ENCODE results near the gene HNRNPH1. TPM values are rescaled to one million over a fixed set of nuclear protein-coding genes. Genes with fewer than 3 reads are reported as not detected.
A peak's percentile ranks its signal among the peaks of the same experiment; 100 is the strongest.

Gene HNRNPH1
- total and polyA plus RNA-seq, 2 experiments from 2014 or later, result 410 to 715 TPM

DNA sequence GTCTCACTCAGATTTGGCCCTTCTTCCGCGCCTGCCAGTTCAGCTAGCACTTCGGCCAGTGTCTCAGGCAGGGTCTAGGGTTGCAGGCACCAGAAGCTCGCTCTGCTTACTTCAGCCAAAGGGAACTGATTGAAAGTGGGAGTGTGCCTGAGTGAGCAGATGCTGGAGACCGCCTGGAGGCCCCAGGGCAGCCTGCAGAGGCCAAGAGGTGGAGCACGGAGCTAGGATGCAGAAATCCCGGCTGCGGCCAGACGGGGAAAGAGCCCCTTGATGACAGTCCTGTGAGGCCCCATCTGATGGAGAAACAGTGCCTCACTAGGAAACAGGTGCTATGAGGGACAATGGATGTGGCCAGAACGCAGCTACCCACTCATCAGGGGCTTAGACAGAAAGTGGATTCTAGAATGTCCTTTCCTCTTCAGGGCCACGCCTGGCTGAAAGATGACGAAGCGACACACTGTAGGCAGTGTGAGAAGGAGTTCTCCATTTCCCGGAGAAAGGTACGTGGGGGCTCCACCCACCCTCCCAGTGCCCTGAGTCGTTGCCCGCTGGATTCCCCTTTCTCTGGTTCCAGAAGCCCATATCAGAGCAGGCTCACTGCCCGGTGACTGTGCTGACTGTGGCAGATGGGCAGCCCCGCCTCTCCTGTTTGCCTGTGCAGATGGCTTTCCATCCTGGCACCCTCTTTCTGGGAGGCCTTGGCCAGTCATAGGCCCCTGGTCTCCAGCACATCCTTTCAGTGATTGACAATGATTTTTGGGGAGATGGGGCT lies 16.1 kb downstream of the HNRNPH1 start (continued):
- TF ChIP-seq ZNF462 (CRISPR knock-in tag; IDR thresholded peaks at IDR 0.05) (no peak), NANOG (IDR thresholded peaks at IDR 0.05; ENCODE audit: borderline replicate concordance) (no peak), JUNB (IDR thresholded peaks at IDR 0.05; ENCODE audit: unreplicated experiment) (no peak), ZNF331 (CRISPR knock-in tag; IDR thresholded peaks at IDR 0.05; ENCODE audit: low read depth) (no peak), EZH2phosphoT487 (IDR thresholded peaks at IDR 0.05; ENCODE audit: unreplicated experiment) (no peak)

- Mint-ChIP-seq H3K36me3 (ENCODE audit: low read depth) (peaks cover 81% of the 10 kb centered on the region), H3K27me3 (ENCODE audit: insufficient read depth, low read depth, poor library complexity) (peaks cover 57% of the 10 kb centered on the region), H3K9me3 (no peaks in the 10 kb centered on the region; the same call in 2 of the 3 replicates), H3K27ac (peak overlapping the region; percentile 88; the same call in 1 of the 2 replicates), H3K4me3 (no peak overlapping the region), H3K4me1 (peaks cover 2% of the 10 kb centered on the region; the same call in 2 of the 3 replicates)
- Histone ChIP-seq H2AFZ (no peak overlapping the region), H3K27me3 (ENCODE audit: insufficient read depth) (no peaks in the 10 kb centered on the region), H3K36me3 (ENCODE audit: insufficient read depth) (peaks cover 19% of the 10 kb centered on the region), H3K4me3 (no peak overlapping the region), H3K27ac (ENCODE audit: low read depth) (peak overlapping the region; percentile 72; the same call in 1 of the 2 replicates), H3K9me2 (ENCODE audit: insufficient read depth) (no peaks in the 10 kb centered on the region), H3K4me1 (ENCODE audit: insufficient read depth) (no peaks in the 10 kb centered on the region; the same call in 1 of the 2 replicates), H3K4me2 (no peak overlapping the region), H3F3A (replicated peaks; ENCODE audit: low read depth) (peaks cover 49% of the 10 kb centered on the region), H3K79me2 (replicated peaks; ENCODE audit: insufficient read depth) (no peaks in the 10 kb centered on the region), H4K20me1 (replicated peaks; ENCODE audit: insufficient read depth) (peaks cover 11% of the 10 kb centered on the region)
- ATAC-seq (no peak), DNase-seq (ENCODE audit: low spot score) (no peak)
- TF ChIP-seq STAT1 (IDR thresholded peaks at IDR 0.05; ENCODE audit: unreplicated experiment) (no peak), EZH2 (IDR thresholded peaks at IDR 0.05; ENCODE audit: low read depth, unreplicated experiment) (no peak), ZNF331 (CRISPR knock-in tag; IDR thresholded peaks at IDR 0.05; ENCODE audit: low read depth) (no peak), ETS1 (IDR thresholded peaks at IDR 0.05) (no peak), CREB1 (CRISPR knock-in tag; IDR thresholded peaks at IDR 0.05; ENCODE audit: low read depth) (no peak), JUNB (IDR thresholded peaks at IDR 0.05; ENCODE audit: unreplicated experiment) (no peak), EZH2phosphoT487 (IDR thresholded peaks at IDR 0.05; ENCODE audit: unreplicated experiment) (no peak)
Observed at GRCh38 chr5:179606910-179607159, 16.6 kb downstream of the HNRNPH1 start.

Data from GM23338 (cell line).